Measurements from ENCODE around the gene GHSR. TPM values are rescaled to one million over a fixed set of nuclear protein-coding genes. Genes with fewer than 3 reads are reported as not detected.

GHSR gene
- total and polyA plus RNA-seq, 8 donors, result 0.37 TPM; not detected in 7

DNA sequence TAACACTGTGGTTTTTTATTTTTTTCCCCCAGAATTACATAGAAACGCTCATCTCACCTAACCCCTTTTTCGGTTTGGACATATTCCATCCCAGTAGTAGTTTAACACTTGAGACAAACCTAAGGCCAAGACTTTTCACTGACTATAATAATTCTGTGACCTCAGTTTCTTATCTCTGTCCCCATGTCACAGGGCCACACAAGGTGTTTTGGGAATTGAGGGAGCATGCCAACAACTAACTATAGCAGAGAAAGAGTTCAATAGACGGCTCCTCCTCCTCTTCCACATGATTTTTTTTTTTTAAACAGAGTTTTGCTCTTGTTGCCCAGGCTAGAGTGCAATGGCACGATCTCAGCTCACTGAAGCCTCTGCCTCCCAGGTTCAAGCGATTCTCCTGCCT is 27.4 kb upstream of the GHSR start:
- H3K27ac ChIP-seq, result no peak overlapping the region
- intact Hi-C loops (cut with DNase I; ENCODE audit: low total_unique reads), result no loop called here
- 82 to 93% (median 85%) methylated on average over 5 of the region's 5 CpGs for WGBS, 5 donors
- peaks cover 0 to 8% (median 2%) of the 10 kb centered on the region in 4 donors for H3K4me1 ChIP-seq
- H3K4me3 ChIP-seq, result no peak overlapping the region
- H3K27me3 ChIP-seq, result no peaks in the 10 kb centered on the region
- no peak for TF ChIP-seq POLR2AphosphoS5 (IDR thresholded peaks at IDR 0.05)
- no peak for TF ChIP-seq EP300 (IDR thresholded peaks at IDR 0.05)
- TF ChIP-seq POLR2A (IDR thresholded peaks at IDR 0.05), result no peak
- TF ChIP-seq, protein P1, sequence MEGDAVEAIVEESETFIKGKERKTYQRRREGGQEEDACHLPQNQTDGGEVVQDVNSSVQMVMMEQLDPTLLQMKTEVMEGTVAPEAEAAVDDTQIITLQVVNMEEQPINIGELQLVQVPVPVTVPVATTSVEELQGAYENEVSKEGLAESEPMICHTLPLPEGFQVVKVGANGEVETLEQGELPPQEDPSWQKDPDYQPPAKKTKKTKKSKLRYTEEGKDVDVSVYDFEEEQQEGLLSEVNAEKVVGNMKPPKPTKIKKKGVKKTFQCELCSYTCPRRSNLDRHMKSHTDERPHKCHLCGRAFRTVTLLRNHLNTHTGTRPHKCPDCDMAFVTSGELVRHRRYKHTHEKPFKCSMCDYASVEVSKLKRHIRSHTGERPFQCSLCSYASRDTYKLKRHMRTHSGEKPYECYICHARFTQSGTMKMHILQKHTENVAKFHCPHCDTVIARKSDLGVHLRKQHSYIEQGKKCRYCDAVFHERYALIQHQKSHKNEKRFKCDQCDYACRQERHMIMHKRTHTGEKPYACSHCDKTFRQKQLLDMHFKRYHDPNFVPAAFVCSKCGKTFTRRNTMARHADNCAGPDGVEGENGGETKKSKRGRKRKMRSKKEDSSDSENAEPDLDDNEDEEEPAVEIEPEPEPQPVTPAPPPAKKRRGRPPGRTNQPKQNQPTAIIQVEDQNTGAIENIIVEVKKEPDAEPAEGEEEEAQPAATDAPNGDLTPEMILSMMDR (IDR thresholded peaks at IDR 0.05), result no peak
- DNase-seq, result no peak
- H3K9me3 ChIP-seq, result peaks cover 0 to 4% (median 0%) of the 10 kb centered on the region in 4 donors
- no peaks in the 10 kb centered on the region for H3K36me3 ChIP-seq

DNA sequence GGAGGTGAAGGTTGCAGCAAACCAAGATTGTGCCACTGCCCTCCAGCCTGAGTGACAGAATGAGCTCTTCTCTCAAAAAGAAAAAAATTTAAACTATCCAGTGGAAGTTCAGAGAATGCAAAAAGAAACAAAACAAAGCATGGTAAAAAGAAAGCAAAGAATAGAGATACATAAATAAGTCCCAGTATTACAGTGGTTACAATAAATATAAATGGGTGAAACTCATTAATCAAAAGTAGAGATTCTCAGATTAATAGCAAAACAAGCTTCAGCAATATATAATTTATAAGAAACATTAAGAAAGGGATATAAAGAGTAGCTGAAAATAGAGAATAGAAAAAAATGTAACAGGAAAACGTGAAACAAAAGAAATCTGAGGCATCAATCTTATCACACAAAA is 23.6 kb upstream of the GHSR start:
- 43 to 61% (median 54%) methylated on average over 1 of the region's 1 CpG for WGBS, 5 donors
- Histone ChIP-seq H3K9me3 (peaks cover 0 to 4% (median 0%) of the 10 kb centered on the region in 4 donors), H3K4me1 (peaks cover 0 to 8% (median 2%) of the 10 kb centered on the region in 4 donors), H3K4me3 (no peak overlapping the region), H3K27ac (no peak overlapping the region), H3K27me3 (no peaks in the 10 kb centered on the region), H3K36me3 (no peaks in the 10 kb centered on the region)
- TF ChIP-seq POLR2A (IDR thresholded peaks at IDR 0.05) (no peak), EP300 (IDR thresholded peaks at IDR 0.05) (no peak), POLR2AphosphoS5 (IDR thresholded peaks at IDR 0.05) (no peak)
- intact Hi-C loops (cut with DNase I; ENCODE audit: low total_unique reads), result no loop called here
- DNase-seq, result no peak

DNA sequence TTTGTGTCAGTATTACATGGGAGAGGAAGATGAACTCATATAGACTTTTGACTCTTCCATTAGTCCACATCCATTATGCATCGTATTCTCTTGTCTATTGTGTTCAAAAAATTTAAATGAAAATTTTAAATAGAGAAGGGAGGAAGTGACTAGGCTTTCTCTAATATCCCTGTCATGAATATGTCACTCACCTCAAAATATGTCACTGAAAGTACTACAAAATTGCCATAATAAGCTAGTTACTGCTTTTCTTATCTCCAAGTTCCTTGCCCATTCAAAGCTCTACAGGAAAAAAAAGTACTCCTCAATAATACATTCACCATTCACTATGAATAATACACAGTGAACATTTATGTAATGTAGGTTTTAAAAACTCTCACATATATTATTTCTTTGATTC is 22.3 kb upstream of the GHSR start:
- Histone ChIP-seq H3K4me1 (no peaks in the 10 kb centered on the region), H3K4me3 (no peak overlapping the region), H3K9me3 (peaks cover 0 to 4% (median 0%) of the 10 kb centered on the region in 4 donors), H3K27ac (no peak overlapping the region), H3K36me3 (no peaks in the 10 kb centered on the region), H3K27me3 (no peaks in the 10 kb centered on the region)
- no peak for TF ChIP-seq POLR2AphosphoS5 (IDR thresholded peaks at IDR 0.05)
- no peak for TF ChIP-seq POLR2A (IDR thresholded peaks at IDR 0.05)
- TF ChIP-seq EP300 (IDR thresholded peaks at IDR 0.05), result no peak
- TF ChIP-seq, protein P1 (IDR thresholded peaks at IDR 0.05), result no peak
- 84 to 100% (median 95%) methylated on average over 1 of the region's 1 CpG for WGBS, 5 donors
- DNase-seq, result no peak
- intact Hi-C loops (cut with DNase I; ENCODE audit: low total_unique reads), result no loop called here

DNA sequence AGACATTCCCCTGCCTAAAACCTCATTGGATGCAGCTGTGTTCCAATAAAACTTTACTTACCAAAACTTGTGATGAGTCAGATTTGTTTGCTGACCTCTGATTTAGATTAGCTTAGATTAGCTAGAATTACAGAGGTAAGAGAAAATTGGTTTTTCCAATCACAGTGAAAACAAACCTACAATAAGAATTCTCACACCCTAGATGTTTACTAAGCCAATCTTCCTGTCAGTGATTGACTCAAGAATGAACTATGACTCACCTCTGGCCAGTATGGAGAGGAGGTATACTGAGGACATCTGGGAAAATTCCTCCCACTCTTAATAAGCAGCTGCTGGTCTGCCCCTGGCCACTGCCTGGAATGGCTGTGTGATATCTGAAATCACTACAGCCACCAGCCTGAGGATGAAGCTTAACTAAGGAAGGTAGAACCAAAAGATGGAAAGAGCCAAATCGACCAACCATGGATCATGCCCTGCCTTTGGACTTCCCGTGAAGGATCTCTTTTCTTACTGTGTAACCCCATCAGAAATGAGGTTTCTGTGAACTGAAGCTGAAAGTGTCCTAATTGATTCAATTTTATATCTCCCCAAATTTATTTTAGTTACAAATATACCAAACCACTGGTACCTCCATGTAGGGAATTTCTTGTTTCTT is 19.0 kb upstream of the GHSR start:
- Histone ChIP-seq H3K4me1 (no peaks in the 10 kb centered on the region), H3K27ac (no peak overlapping the region), H3K4me3 (no peak overlapping the region), H3K9me3 (peaks cover 0 to 4% (median 0%) of the 10 kb centered on the region in 4 donors), H3K36me3 (no peaks in the 10 kb centered on the region), H3K27me3 (no peaks in the 10 kb centered on the region)
- TF ChIP-seq POLR2AphosphoS5 (IDR thresholded peaks at IDR 0.05) (no peak), EP300 (IDR thresholded peaks at IDR 0.05) (no peak), POLR2A (IDR thresholded peaks at IDR 0.05) (no peak)
- TF ChIP-seq, protein P1 (IDR thresholded peaks at IDR 0.05), result no peak
- peak in 1 of 2 donors; percentile 19 for DNase-seq
- WGBS, 5 donors, result 78 to 91% (median 85%) methylated on average over 2 of the region's 2 CpGs
- intact Hi-C loops (cut with DNase I; ENCODE audit: low total_unique reads), result no loop called here

DNA sequence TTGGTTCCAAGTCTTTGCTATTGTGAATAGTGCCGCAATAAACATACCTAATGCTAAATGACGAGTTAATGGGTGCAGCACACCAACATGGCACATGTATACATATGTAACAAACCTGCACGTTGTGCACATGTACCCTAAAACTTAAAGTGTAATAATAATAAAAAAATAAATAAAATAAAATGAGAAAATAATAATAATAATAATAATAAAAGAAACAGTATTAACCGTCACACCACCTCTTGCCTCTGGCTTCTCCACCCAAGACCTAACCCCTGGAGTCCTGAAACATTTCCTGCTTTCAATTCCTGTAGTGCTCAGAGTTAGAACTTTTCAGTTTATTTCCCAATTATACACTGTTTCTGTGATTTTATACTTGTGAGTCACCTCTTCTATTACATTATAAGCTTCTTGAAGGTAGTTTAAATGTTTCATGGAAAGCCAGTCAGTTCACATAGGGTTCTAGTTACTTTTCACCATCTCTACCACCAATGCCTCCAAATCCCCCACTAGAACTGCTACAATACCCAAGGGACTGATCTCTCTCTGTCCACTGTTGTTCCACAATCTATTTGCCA is 18.4 kb upstream of the GHSR start:
- Histone ChIP-seq H3K4me3 (no peak overlapping the region), H3K27me3 (no peaks in the 10 kb centered on the region), H3K4me1 (no peaks in the 10 kb centered on the region), H3K27ac (no peak overlapping the region), H3K36me3 (no peaks in the 10 kb centered on the region), H3K9me3 (peaks cover 0 to 1% (median 0%) of the 10 kb centered on the region in 4 donors)
- no peak for DNase-seq
- no peak for TF ChIP-seq POLR2AphosphoS5 (IDR thresholded peaks at IDR 0.05)
- TF ChIP-seq POLR2A (IDR thresholded peaks at IDR 0.05), result no peak
- TF ChIP-seq EP300 (IDR thresholded peaks at IDR 0.05), result no peak
- TF ChIP-seq, protein P1 (IDR thresholded peaks at IDR 0.05), result no peak
- intact Hi-C loops (cut with DNase I; ENCODE audit: low total_unique reads), result no loop called here
- 72 to 94% (median 85%) methylated on average over 4 of the region's 4 CpGs for WGBS, 5 donors
